ENCODE measurements around the gene MYRF.

The MYRF gene

DNA sequence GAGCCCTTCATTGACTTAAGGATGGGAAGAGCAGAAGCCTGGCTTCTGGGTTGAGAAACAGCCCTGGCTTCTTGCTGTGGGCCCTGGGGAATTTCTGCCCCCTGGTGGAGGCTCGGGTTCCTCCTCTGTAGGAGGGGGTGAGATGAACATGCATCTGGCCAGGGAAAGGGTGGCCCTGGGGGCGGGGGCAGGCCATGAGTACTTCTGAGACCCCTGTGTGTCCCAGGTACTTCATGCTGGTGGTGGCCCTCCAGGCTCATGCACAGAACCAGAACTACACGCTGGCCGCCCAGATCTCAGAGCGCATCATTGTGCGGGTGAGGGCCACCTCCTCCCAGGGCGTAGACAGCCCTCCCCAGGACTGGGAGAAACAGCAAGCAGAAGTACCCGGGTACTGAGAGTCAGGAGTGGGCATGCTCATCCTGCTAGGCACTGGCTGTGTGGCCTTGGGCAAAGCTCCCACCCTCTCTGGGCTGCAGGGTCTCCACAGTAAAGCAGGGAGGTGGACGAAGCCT lies 24.2 kb downstream of the MYRF start:
- DNase-seq (ENCODE audit: low spot score): peak; percentile 68

DNA sequence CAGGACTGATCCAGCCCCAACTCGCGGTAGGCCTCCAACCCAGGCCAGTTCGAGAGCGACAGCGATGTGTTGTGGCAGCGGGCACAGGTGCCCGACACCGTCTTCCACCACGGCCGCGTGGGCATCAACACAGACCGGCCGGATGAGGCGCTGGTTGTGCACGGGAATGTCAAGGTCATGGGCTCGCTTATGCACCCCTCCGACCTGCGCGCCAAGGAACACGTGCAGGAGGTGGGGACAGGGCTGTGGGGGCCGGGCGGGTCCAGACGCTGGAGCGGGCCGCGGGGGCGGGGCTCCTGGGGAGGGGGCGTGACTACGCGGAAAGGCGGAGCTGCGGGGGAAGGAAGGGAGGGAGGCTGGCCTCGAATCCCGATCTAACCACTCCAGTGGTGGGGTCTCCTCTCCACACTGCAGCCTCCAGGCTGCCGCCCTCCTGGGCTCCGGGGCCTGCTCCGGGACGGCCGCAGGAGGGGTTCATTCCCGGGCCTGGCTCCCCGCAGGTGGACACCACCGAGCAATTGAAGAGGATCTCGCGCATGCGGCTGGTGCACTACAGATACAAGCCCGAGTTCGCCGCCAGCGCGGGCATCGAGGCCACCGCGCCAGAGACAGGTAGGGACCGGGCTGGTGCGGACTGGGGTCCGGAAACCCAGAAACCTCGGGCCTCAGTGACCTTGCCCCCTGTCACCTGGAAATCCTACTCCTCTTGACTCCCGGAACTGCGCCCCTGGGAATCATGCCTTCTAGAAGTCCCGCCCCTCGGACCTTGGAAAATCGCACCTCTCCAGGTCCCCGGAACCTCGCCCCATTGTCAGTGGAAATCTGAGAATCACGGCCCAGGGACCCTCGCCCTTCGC lies 25.0 kb downstream of the MYRF start:
- no peak for DNase-seq (ENCODE audit: low spot score)

DNA sequence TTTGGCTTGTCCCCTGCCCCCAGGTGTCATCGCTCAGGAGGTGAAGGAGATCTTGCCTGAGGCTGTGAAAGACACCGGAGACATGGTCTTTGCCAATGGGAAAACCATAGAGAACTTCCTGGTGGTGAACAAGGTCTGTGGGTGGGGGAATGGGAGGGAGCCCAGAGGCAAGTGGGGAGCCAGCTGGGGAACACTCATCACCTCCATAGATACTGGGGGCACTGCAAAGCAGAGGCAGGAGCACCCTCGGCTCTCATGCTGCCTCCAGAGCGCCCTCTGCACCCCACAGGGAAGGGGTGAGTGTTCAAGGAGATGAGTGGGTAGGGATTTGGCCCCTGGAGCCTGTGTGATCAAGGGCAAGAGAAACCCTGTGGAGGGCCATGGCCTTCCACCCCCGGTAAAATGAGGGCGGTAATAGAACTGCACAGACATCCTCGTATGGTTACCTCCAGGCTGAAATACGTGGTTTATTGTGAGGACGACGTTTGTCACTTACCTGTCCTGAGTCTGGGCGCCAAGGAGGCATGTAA lies 26.0 kb downstream of the MYRF start:
- DNase-seq (ENCODE audit: low spot score): no peak

DNA sequence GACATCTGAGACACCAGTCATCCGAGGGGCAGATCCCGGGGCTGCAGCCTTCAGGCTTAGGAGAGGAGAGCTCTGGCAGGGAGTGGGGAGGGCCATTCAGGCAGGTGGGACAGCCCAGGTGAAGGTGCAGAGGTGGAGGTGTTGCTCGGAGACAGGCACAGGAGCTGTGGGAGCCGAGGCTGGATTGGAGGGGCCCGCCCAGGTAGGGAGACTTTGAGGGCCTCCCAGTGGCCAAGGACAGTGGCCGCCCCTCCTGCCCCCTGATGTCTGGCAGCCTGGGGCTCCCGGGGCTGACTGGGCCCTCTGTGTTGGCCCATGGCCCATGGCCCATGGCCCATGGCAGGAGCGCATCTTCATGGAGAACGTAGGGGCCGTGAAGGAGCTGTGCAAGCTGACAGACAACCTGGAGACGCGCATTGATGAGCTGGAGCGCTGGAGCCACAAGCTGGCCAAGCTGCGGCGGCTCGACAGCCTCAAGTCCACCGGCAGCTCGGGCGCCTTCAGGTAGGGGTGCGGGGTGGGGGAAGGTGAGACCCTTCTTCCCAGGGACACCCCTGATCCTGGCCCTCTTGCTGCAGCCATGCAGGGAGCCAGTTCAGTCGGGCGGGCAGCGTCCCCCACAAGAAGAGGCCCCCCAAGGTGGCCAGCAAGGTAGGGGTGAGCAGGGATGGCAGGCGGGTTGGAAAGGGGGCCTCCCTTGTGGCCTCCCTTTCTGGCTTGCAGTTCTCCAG lies 26.6 kb downstream of the MYRF start:
- DNase-seq (ENCODE audit: low spot score): no peak

DNA sequence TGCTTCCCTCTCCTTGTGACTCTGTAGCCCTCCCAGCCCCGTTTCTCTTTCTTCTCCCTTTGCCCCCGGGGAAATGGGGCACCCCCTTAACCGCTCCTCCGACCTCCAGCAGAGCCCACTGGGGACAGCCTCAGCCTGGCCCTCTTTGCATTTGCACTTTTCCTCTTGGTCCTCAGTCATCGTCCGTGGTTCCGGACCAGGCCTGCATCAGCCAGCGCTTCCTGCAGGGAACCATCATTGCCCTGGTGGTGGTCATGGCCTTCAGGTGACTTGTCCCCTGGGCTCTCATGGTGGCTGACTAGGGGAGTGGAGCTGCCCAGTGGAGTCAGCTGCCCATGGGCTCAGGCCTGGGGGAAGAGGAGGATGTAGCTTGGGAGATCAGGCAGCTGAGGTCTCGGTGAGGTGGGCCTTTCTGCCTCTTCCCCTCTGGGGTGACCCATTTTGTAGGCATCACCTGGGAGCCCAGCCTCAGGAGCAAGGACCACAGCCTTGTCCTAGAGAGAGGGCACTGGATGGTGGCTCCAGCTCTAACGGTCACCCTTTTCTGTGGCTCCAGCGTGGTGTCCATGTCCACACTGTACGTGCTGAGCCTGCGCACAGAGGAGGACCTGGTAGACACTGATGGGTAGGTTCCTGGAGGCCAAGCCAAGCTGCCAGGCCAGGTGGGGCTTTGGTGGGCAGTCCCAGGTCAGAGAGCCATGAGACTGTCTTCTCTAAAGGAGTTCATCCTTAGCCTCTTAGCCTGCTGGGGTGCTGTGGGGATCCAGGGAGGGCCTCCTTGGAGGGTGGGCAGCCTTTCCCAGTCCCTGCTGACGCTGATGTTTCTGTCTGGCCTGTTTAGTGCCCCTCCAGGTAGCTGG lies 27.5 kb downstream of the MYRF start:
- no peak for DNase-seq (ENCODE audit: low spot score)

DNA sequence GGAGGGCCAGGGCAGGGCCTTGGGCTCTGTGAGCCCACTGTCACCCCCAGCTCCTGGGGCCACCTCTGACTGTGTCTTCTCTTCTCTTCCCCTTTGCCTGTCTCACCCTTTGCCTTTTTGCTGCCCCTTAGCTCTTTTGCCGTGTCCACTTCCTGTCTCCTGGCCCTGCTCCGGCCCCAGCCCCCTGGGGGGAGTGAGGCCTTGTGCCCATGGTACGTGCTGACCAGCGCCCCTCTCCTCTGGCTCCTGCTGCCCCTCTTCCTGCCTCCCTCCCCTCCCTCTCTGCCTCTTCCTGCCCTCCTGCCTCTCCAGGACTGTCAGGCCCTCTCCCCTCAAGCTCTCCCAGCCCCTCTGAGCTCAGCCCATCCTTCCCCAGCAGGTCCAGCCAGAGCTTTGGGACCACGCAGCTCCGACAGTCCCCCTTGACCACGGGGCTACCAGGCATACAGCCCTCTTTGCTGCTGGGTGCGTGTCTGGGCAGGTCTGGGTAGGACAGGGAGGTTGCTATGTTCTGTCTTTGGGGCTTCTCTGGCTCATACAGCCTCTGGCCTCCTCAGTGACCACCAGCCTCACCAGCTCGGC lies 28.2 kb downstream of the MYRF start:
- DNase-seq (ENCODE audit: low spot score): no peak

DNA sequence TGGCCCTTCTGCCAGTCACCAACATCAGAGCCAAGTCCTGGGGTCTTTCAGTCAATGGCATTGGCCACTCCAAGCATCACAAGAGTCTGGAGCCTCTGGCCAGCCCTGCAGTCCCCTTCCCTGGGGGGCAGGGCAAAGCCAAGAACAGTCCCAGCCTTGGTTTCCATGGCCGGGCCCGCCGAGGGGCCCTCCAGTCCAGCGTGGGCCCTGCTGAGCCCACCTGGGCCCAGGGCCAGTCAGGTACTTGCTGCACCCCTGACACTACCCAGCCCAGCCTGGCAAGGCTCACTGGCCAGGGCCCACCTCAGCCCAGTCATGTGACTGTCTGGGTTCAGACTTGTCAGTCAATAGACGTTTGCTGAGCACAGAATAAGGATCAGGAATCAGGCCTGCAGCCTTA lies 29.1 kb downstream of the MYRF start:
- no peak for DNase-seq (ENCODE audit: low spot score)

DNA sequence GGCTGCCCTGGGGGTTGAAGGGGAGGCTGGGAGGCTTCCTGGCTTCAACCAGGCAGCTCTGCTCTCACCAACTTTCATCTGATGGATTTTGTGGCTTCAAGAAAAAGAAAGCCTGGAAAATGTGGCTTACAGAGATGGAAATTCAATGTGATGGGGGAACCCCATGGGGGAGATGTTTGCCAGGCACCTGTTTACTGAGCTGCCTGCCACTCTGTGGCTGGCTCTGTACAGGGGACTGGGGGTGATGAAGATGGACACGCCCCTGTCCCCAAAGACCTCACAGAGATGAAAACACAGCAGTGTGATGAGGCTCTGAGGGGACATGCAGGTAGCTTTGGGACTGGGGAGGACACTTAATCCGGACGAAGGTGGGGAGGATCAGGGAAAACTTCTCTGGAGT lies 29.9 kb downstream of the MYRF start:
- DNase-seq (ENCODE audit: low spot score): no peak

DNA sequence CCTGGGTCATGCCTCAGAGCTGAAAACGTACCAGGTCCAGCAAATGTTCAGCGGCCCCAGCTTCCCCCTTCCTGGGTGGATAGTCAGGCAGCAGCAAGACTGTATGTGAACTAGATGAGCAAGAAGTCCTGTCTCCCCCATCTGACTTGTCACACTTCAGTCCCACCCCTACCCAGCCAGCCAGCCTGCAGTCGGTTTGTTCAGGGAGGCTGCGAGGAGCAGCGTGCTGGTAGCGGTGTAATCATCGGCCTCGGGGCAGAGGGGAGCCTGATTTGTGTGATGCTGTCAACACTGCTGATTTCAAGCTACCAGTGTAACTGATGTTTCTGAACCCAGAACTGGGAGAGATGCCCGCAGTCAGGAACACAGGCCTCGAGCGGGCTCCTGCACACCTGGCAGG lies 30.4 kb downstream of the MYRF start:
- no peak for DNase-seq (ENCODE audit: low spot score)

DNA sequence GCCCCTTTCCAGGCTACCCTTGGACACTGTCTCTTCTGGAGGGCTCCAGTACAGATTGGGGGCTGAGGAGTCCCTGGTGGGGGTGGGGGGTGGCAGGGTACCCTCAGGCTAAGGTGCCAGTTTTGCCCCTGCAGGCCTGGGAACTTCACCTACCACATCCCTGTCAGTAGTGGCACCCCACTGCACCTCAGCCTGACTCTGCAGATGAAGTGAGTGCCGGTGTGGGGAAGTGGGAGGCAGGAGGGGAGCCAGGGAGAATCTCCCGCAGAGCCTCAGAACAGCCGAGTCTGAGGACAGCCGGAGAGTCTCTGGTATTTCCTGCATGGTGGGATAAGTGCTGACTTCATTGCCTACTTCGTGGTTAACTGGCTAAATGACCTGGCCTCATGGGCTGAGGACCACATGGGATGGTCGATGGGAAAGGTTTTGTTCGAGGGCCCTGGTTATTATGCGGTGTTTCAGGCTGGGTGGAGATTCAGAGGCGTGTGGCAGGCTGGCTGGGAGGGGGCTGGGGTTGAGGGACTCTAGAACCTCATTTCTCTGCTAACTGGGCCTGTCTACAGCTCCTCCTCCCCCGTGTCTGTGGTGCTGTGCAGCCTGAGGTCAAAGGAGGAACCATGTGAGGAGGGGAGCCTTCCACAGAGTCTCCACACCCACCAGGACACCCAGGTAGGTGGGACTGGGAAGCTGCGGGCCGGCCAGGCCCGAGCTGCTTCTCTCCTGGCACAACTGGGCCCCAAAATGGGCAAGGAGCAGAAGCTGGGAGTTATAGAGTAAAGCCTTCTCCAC lies 31.5 kb downstream of the MYRF start:
- DNase-seq (ENCODE audit: low spot score): no peak

DNA sequence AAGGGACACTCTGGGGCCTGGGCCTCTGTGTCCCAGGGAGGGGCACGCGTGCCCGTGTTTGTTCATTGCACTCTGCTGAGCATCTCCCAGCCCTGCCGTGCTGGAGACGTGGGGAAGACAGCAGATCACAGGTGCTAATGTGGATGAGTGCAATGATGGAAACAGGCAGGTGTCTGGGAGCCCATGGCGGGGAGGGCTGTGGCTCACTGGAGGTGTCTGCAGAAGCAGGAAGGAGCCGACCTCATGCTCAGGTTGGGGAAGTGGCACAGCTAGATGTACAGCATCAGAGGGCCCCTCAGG lies 32.0 kb downstream of the MYRF start:
- no peak for DNase-seq (ENCODE audit: low spot score)

DNA sequence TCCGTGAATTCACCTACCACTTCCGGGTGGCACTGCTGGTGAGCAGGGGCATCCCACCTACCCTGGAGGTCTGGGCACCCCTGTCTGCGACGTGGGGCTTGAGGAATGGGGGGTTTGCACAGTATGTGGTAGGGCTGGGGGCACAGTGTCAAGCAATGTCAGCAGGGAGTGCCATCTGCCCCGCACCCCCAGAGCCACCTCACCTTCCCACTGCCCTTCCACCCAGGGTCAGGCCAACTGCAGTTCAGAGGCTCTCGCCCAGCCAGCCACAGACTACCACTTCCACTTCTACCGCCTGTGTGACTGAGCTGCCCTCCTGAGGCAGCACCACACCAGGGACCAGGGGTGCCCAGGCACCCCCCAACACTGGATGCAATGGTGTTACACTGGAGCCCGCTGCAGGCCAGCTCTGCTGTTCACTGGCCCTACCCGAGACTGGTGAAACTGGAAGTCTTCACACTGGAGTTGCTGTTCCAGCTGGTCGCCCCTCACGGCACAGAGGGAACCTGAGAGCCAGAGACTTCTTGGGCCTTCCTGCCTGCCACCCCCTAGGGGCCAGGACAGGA lies 33.5 kb downstream of the MYRF start:
- no peak for DNase-seq (ENCODE audit: low spot score)

DNA sequence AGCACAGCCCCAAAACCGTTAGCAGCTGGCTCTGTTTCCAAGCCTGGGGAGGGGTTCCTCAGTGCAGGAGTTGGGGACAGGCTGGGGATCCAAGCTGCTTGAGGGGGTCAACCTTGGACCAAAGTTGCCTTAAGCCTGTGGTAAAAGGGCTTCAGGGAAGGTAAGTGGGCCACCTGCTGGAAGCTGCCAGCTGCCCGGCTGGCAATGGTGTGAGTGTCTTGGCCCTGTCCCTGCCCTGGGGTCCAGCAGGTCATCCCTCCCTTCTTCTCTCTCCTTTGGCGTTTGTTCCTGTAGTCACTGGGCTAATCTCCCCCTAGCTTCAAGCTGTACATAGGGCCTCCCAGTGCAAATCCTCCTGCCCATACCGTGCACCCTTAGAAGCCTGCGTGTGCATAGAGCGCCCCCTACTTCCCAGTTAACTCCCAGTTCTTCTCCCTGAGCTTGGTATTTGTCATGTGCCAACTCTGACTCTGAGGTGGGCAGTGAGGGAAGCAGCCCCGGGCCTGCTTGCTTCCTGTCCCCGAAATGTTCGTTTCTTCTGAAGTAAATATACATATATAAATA lies 35.6 kb downstream of the MYRF start:
- peak; percentile 92 for DNase-seq (ENCODE audit: low spot score)

DNA sequence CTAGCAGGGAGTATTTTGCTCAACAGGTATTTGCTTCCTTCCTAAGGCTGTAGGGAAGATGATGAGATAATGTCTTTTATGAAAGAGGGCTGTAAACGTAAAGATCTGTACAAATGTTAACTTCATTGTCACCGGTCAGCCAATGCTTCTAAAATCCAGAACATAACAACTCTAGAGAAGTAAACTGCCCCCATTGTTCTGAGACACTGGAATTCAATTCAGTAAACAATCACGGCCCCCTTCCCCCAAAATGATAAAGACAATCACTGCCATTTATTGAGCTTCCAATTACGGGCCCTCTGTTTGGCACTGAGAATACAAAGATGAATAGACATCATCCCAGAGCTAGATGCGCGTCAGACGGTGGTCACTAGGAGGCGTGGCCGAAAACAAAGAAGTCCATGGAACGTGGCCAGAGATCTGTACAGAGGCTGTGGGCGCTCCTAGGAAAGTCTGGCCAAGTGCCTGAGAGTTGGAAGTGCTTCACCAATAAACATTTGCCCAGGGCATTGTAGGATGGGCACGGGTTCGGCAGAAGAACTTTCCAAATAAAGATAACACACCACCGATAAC lies 39.4 kb downstream of the MYRF start:
- DNase-seq (ENCODE audit: low spot score): peak; percentile 99

DNA sequence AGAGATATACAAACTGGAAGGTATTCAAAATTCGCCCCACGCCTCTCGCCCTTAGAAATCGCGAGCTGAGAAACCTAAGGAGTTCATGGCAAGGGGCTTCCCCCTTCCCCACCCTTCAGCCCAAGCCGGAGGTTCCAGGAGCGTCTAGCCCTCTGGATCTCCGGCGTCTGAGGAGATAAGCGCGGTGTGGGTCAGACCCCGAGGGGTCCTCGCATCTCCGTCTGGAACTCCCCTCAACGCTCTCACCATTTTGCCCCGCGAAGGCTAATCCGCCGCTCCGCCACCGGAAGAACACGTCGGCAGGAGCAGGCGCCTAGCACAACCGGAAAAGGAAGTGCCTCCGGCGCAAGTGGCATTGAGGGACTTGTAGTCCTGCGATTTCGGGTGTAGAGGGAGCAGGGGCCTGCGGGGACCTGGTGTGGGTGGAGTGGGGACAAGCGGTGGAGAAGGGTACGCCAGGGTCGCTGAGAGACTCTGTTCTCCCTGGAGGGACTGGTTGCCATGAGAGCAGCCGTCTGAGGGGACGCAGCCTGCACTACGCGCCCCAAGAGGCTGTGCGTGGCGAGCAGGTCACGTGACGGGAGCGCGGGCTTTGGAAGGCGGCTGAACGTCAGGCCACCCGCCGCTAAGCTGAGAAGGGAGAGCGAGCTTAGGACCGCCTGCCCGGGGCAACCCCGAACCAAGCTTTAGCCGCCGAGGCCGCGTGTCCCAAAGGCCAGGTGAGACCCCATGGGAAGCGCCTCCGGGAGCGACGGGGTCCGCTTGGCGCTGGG lies 40.1 kb downstream of the MYRF start, which contains the start of the genes FEN1 and TMEM258:
Gene FEN1, plus strand, starts transcription at position 602 of the 773 bp plus-strand sequence. CDS start 2,451 bp downstream, outside the sequence.
Gene TMEM258, minus strand, starts transcription at position 290 of the 773 bp plus-strand sequence. Its CDS starts 41 bp downstream, at position 249.
- DNase-seq (ENCODE audit: low spot score): peak; percentile 96

DNA sequence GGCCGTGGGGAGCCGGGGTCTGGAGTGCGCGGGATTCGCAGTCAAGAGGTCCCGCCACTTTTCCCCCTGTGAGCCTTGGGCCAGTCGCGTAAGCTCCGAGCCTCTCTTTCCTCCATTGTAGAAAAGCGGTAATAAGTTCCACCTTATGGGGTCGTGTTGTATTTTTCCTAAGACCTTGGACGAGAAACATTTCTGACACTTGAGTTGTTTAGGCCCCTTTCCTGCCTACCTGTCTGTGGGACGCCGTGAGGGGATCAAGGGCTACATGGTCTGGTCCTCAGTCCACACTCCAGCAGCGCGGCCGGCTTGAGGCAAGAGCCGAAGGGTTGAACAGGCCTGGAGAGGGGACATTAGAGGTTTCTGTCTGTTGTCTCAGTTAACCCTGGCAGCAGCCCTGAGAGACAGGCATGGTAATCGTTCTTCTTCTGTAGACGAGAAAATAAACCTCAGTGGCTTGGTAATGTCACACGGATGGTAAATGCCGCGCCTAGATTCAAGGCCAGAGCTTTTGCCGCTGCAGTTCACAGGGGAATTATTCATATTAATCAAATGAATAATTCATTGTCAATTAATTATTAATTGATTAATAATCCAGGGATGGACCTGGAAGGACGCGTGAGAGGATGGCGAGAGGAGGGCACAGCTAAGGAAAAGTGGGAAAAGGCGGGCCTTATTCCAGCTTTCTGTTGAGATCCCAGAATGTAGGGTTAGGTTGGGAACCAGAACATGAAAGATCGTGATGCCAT lies 40.8 kb downstream of the MYRF start:
- no peak for DNase-seq (ENCODE audit: low spot score)

DNA sequence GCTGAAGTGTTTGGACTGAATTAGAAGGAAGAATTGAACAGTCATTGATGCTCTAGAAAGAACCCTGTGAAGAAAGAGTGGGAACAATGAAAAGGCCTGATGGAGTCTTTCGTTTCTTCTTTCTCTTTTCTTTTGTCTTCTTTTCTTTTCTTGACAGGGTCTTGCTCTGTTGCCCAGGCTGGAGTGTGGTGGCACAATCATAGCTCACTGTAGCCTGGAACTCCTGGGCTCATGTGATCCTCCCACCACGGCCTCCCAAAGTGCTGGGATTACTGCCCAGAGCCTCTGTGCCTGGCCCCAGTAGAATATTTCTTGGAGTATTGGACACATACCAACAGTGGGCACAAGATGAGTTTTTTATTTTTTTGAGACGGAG lies 41.4 kb downstream of the MYRF start:
- no peak for DNase-seq (ENCODE audit: low spot score)

DNA sequence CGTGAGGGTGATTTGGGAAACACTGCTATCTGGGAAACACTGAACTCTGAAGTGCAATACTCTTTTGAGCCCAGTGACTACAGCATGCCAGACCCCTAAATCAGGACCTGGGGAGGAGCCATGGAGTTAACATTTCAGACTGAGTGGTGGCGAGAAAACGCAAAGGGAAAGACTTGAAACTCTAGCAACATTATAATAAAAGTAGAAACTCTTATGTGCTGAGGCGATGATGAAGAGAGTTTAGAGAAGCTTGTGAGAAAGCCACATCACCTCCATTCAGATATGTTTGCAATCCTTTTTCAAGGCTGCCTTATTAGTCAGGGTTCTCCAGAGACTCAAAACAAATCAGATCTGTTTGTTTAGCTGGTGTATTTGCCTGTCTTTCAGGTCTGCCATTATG lies 42.1 kb downstream of the MYRF start:
- no peak for DNase-seq (ENCODE audit: low spot score)
